ENCODE measurements around the gene KCNK2.

DNA sequence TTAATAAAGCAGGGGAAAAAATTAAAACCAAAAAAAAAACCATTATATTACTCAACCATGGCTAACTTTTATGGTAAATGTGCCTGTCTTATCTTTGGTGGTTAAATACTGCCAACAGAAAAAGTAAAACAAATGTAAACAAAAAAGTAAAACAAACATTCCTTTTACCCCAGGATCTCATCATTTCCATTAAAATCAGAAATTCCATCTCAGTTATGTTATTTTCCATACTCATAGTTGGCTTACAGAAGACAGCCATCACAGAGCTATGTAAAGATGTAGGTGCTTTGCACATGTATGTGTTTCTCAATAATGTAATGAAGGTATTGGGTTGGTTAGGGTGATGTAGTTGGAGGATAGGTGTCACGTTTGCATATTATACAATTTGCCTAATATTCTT, 185.0 kb downstream of the KCNK2 start:
- TF ChIP-seq, protein P1, sequence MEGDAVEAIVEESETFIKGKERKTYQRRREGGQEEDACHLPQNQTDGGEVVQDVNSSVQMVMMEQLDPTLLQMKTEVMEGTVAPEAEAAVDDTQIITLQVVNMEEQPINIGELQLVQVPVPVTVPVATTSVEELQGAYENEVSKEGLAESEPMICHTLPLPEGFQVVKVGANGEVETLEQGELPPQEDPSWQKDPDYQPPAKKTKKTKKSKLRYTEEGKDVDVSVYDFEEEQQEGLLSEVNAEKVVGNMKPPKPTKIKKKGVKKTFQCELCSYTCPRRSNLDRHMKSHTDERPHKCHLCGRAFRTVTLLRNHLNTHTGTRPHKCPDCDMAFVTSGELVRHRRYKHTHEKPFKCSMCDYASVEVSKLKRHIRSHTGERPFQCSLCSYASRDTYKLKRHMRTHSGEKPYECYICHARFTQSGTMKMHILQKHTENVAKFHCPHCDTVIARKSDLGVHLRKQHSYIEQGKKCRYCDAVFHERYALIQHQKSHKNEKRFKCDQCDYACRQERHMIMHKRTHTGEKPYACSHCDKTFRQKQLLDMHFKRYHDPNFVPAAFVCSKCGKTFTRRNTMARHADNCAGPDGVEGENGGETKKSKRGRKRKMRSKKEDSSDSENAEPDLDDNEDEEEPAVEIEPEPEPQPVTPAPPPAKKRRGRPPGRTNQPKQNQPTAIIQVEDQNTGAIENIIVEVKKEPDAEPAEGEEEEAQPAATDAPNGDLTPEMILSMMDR (IDR thresholded peaks at IDR 0.05; ENCODE audit: insufficient read depth, low read length): no peak
- no peak for TF ChIP-seq GABPA (IDR thresholded peaks at IDR 0.05; ENCODE audit: low read depth)
- no peak for TF ChIP-seq POLR2AphosphoS5 (IDR thresholded peaks at IDR 0.05; ENCODE audit: low read depth)
- TF ChIP-seq, protein P2, sequence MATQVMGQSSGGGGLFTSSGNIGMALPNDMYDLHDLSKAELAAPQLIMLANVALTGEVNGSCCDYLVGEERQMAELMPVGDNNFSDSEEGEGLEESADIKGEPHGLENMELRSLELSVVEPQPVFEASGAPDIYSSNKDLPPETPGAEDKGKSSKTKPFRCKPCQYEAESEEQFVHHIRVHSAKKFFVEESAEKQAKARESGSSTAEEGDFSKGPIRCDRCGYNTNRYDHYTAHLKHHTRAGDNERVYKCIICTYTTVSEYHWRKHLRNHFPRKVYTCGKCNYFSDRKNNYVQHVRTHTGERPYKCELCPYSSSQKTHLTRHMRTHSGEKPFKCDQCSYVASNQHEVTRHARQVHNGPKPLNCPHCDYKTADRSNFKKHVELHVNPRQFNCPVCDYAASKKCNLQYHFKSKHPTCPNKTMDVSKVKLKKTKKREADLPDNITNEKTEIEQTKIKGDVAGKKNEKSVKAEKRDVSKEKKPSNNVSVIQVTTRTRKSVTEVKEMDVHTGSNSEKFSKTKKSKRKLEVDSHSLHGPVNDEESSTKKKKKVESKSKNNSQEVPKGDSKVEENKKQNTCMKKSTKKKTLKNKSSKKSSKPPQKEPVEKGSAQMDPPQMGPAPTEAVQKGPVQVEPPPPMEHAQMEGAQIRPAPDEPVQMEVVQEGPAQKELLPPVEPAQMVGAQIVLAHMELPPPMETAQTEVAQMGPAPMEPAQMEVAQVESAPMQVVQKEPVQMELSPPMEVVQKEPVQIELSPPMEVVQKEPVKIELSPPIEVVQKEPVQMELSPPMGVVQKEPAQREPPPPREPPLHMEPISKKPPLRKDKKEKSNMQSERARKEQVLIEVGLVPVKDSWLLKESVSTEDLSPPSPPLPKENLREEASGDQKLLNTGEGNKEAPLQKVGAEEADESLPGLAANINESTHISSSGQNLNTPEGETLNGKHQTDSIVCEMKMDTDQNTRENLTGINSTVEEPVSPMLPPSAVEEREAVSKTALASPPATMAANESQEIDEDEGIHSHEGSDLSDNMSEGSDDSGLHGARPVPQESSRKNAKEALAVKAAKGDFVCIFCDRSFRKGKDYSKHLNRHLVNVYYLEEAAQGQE (IDR thresholded peaks at IDR 0.05; ENCODE audit: insufficient replicate concordance, low read depth): no peak
